Heart left ventricle (tissue), 16 donors: ENCODE results near the gene TMEM202. TPM values are rescaled to one million over a fixed set of nuclear protein-coding genes. Genes with fewer than 3 reads are reported as not detected.

ENCODE experiments used
- ATAC-seq, 4 donors: fragments of 200-7000 bp; cut with Tn5 transposase; one replicate each; pipeline ENCODE4 v1.9.1; 2020 to 2022; ENCODE audit warnings: moderate library complexity in 4 of 4, mild to moderate bottlenecking in 3 of 4, moderate number of reproducible peaks in 1 of 4
- DNase-seq, 5 donors: peaks; one replicate each; pipeline ENCODE4 v3.0.0-alpha.2; 2020
- H3K27ac ChIP-seq, 12 donors: fragments of 200-600 bp; sonication (generic) in 4 of 12; one replicate each; pipeline versions ENCODE4 v1.5.0 to v1.8.0; 2016 to 2022; ENCODE audit warnings: mild to moderate bottlenecking in 2 of 12
- H3K27me3 ChIP-seq, 9 donors: fragments of 200-600 bp; sonication (generic) in 2 of 9; one replicate each; pipeline versions ENCODE4 v1.5.1 to v1.8.0; 2016 to 2022; ENCODE audit warnings: mild to moderate bottlenecking in 3 of 9
- H3K36me3 ChIP-seq, 9 donors: fragments of 200-600 bp; sonication (generic) in 2 of 9; one replicate each; pipeline versions ENCODE4 v1.5.0 to v1.8.0; 2018 to 2022; ENCODE audit warnings: mild to moderate bottlenecking in 2 of 9
- H3K4me1 ChIP-seq, 12 donors: fragments of 200-600 bp; sonication (generic) in 4 of 12; one replicate each; pipeline versions ENCODE4 v1.5.0 to v1.8.0; 2016 to 2022; ENCODE audit warnings: mild to moderate bottlenecking in 3 of 12
- H3K4me3 ChIP-seq, 12 donors: fragments of 200-600 bp; sonication (generic) in 4 of 12; one replicate each; pipeline versions ENCODE4 v1.5.0 to v1.8.0; 2017 to 2022; ENCODE audit warnings: mild to moderate bottlenecking in 9 of 12, moderate library complexity in 4 of 12
- H3K9me3 ChIP-seq, 12 donors: fragments of 200-600 bp; sonication (generic) in 4 of 12; one replicate each; pipeline versions ENCODE4 v1.5.0 to v1.8.0; 2016 to 2022; ENCODE audit warnings: mild to moderate bottlenecking in 1 of 12
- POLR2A ChIP-seq, 2 donors: fragments of 450-650 bp; IDR thresholded peaks; one replicate each; pipeline ENCODE4 v1.6.1; 2017; ENCODE audit warnings: antibody characterized with exemption in 2 of 2, mild to moderate bottlenecking in 2 of 2, moderate library complexity in 2 of 2
- WGBS, 4 donors: extraction: QIAGEN DNeasy Blood & Tissue Kit in 2 of 4; methylation state at CpG; one replicate each; pipeline versions ENCODE4 v1.1.5 to v1.1.7; 2013 to 2018; 5-methylcytosine and 5-hydroxymethylcytosine counted together
- intact Hi-C, 10 donors: fragments of 100-400 bp; cut with DNase I; formaldehyde crosslinking; loops; one replicate each; pipeline versions ENCODE4 v1.11.1 to v1.14.2; 2022
- polyA plus RNA-seq, 2 donors: library from polyadenylated mRNA; stranded (reverse); fragments of 200-250 nt; gene quantifications; one replicate each; pipeline ENCODE4 v1.2.3, GENCODE V29; 2013
- total RNA-seq, 9 donors: library from RNA; depleted of rRNA in 2 of 9; stranded (reverse); fragments of >200 nt in 2 of 9; fragmentation: NEBNext Ultra II Directional in 3 of 9; extraction: Animal tissue kit (Norgen Biotek cat#: 25700) in 3 of 9; gene quantifications; one replicate each; pipeline versions ENCODE4 v1.1.0 to v1.2.4, GENCODE V29; 2016 to 2023
- TF ChIP-seq, protein P1 (sequence below), 12 donors: fragments of 200-600 bp; sonication (generic) in 4 of 12; IDR thresholded peaks; one replicate each; pipeline versions ENCODE4 v1.5.0 to v1.8.0; 2018 to 2022; ENCODE audit warnings: antibody characterized with exemption in 12 of 12, mild to moderate bottlenecking in 5 of 12
- donor health status: ischemic (EF 13 %, LVEDD 7.1; RV severe dilation, severe dysfunction).
- donor health status: healthy with polysubstance abuse.
- donor health status: DM: no; HTN: yes; CAD: no.
- donor health status: DM: no; HTN: no; CAD: no.
- donor health status: ischemic (EF 25% LVEDD 6.9; RV normal size, moderate dysfunction).
- donor health status: ischemic (EF 25% LVEDD 5.7; RV mildly dilated, moderate dysfunction).
- donor health status: healthy.
- donor health status: DM: yes; HTN: yes; CAD: no.
- donor health status: ischemic (EF 35%, LVEDD 5.7; RV mildly dilated, moderate dysfunction).
- donor health status: nonischemic (EF 11% LVEDD 7.7; RV severe dilation, severe dysfunction).
- donor health status: DM: yes; HTN: yes; CAD: no.
- donor health status: PGD.
- donor health status: ischemic (EF 29% LVEDD 5.4; RV normal size, mild dysfunction).
- donor health status: nonischemic (EF 23%, LVEDD 6.1; RV moderate dilation, normal function).

Gene TMEM202
- total and polyA plus RNA-seq, 11 donors: not detected

DNA sequence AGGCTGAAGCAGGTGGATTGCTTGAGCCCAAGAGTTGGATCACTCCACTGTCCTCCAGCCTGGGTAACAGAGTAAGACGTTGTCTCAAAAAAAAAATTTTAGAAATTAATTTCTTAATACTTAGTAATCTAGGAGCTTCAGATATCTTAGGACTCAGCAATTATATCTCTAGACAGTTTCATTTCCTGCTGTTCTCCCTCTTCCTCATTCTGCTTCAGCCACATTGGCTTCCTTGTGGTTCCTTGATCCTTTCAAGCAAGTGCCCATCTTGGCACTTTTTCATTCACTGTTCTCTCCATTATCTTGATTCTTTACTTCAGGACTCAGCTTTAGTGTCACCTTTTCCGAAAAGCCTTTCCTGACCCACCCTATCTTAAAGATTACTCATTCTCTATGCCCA lies 22.5 kb downstream of the TMEM202 start:
- no peak for TF ChIP-seq POLR2A (IDR thresholded peaks at IDR 0.05)
- TF ChIP-seq, protein P1, sequence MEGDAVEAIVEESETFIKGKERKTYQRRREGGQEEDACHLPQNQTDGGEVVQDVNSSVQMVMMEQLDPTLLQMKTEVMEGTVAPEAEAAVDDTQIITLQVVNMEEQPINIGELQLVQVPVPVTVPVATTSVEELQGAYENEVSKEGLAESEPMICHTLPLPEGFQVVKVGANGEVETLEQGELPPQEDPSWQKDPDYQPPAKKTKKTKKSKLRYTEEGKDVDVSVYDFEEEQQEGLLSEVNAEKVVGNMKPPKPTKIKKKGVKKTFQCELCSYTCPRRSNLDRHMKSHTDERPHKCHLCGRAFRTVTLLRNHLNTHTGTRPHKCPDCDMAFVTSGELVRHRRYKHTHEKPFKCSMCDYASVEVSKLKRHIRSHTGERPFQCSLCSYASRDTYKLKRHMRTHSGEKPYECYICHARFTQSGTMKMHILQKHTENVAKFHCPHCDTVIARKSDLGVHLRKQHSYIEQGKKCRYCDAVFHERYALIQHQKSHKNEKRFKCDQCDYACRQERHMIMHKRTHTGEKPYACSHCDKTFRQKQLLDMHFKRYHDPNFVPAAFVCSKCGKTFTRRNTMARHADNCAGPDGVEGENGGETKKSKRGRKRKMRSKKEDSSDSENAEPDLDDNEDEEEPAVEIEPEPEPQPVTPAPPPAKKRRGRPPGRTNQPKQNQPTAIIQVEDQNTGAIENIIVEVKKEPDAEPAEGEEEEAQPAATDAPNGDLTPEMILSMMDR (IDR thresholded peaks at IDR 0.05): no peak
- DNase-seq: no peak
- Histone ChIP-seq H3K4me3 (no peak overlapping the region), H3K27me3 (no peaks in the 10 kb centered on the region), H3K36me3 (no peaks in the 10 kb centered on the region), H3K9me3 (peaks cover 0 to 20% (median 6%) of the 10 kb centered on the region in 12 donors), H3K4me1 (no peaks in the 10 kb centered on the region), H3K27ac (no peak overlapping the region)
- no peak for ATAC-seq
- intact Hi-C loops: no loop called here
- WGBS, 4 donors: 68 to 76% (median 75%) methylated on average over 2 of the region's 2 CpGs

GRCh38 chr15:72421484-72421883 lies 23.4 kb downstream of the TMEM202 start:
- TF ChIP-seq, protein P1 (IDR thresholded peaks at IDR 0.05): no peak
- no peak for TF ChIP-seq POLR2A (IDR thresholded peaks at IDR 0.05)
- H3K36me3 ChIP-seq: no peaks in the 10 kb centered on the region
- H3K4me1 ChIP-seq: no peaks in the 10 kb centered on the region
- intact Hi-C loops: no loop called here
- DNase-seq: no peak
- no peak for ATAC-seq
- no peak overlapping the region for H3K4me3 ChIP-seq
- H3K27me3 ChIP-seq: no peaks in the 10 kb centered on the region
- 57 to 72% (median 65%) methylated on average over 1 of the region's 1 CpG for WGBS, 4 donors
- no peak overlapping the region for H3K27ac ChIP-seq
- peaks cover 0 to 29% (median 6%) of the 10 kb centered on the region in 12 donors for H3K9me3 ChIP-seq

DNA sequence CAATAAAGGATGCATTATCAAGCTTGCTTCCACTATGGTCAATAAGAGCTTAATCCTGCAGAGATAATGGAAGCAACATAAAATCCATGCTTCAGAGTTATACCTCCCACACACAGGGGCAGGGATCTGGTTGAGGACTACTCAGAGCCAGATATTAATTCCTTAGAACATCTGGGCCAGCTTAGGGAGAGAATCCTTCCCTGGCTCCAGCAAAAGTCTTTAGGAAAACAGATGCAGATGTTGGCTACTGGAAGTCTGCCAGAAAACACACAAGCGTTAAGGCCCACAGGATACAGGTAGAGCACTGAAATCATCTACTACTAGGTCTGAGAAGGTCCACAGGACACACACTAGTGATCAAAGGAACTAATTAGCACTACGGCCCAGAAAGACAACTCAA lies 25.2 kb downstream of the TMEM202 start:
- ATAC-seq (no peak), DNase-seq (no peak)
- H3K27me3 ChIP-seq: no peaks in the 10 kb centered on the region
- peaks cover 0 to 31% (median 6%) of the 10 kb centered on the region in 12 donors for H3K9me3 ChIP-seq
- no peak overlapping the region for H3K27ac ChIP-seq
- H3K4me1 ChIP-seq: no peaks in the 10 kb centered on the region
- H3K36me3 ChIP-seq: no peaks in the 10 kb centered on the region
- intact Hi-C loops: no loop called here
- no peak for TF ChIP-seq POLR2A (IDR thresholded peaks at IDR 0.05)
- TF ChIP-seq, protein P1 (IDR thresholded peaks at IDR 0.05): no peak
- H3K4me3 ChIP-seq: no peak overlapping the region
- 59 to 71% (median 66%) methylated on average over 2 of the region's 2 CpGs for WGBS, 4 donors

DNA sequence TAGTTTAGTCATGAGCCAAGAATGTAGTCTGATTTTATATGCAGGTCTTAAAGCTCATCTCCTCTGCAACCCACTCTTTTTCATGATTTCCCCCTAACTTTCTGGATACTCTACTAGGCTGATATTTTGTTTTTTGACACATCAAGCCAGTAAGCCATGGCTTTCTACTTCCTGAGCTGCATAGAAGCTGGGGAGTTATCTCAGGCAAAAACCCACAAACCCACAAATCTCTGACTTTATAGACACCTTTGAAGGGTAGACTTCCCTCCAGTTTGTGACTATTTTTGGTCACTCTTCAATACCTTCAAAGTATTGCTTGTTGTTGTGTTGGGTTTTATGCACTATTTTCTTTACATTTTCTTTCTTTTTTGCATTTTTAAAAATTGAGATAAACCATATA lies 28.6 kb downstream of the TMEM202 start:
- Histone ChIP-seq H3K4me1 (no peaks in the 10 kb centered on the region), H3K27me3 (no peaks in the 10 kb centered on the region), H3K27ac (no peak overlapping the region), H3K4me3 (no peak overlapping the region), H3K36me3 (no peaks in the 10 kb centered on the region), H3K9me3 (peaks cover 0 to 31% (median 6%) of the 10 kb centered on the region in 12 donors)
- TF ChIP-seq, protein P1 (IDR thresholded peaks at IDR 0.05): no peak
- no peak for TF ChIP-seq POLR2A (IDR thresholded peaks at IDR 0.05)
- DNase-seq (no peak), ATAC-seq (no peak)
- intact Hi-C loops: no loop called here
